ENCODE results near the gene XRCC5. TPM values are rescaled to one million over a fixed set of nuclear protein-coding genes. Genes with fewer than 3 reads are reported as not detected.
A peak's percentile ranks its signal among the peaks of the same experiment; 100 is the strongest.

Gene XRCC5
- total RNA-seq, 1 donor from 2014 or later, result 303 TPM

DNA sequence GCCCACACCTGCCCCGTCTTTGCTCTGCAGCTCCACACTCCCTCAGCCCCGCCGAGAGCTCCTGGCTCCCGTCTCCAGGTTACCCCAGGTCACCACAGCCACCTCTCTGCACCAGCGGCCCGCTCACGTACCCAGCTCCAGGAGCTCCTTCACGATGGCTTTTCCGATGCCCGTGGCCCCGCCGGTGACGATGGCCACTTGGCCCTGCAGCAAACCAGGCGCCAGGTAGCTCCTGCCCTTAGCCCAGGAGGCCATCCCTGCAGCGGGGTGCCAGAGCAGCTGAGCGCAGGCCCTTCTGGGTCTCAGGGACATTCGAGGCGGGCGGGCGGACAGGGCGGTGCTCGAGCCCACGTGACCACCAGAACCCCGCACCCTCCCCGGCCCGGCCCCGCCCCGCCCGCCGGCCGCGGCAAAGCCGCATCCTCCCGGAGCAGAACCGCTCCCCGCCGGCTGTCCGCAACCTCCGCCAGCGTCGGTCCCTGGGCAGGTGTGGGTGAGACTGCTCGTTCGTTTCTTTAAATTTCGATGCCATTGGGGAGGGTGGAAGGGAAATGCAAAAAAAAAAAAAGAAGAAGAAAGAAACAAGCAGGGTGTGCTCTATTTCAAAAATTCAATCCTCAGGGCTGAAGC is 27.5 kb upstream of the XRCC5 start, which contains the start of the genes PECR and TMEM169:
TSS of gene PECR (minus strand) at position 323 of the 630 bp plus-strand sequence. CDS start at position 255, 68 bp downstream.
TSS of gene TMEM169 (plus strand) at position 433 of the 630 bp plus-strand sequence. CDS start 14,045 bp downstream, outside the sequence.
- peak; percentile 93 for ATAC-seq (ENCODE audit: low read depth)
- POLR2A ChIA-PET, result interaction anchor here (0.5 to 2.1 kb wide), 5 partner anchors 28 to 76 kb away, joined by 3 to 15 read pairs (median 3); partner anchors contain the start of gene XRCC5
- intact Hi-C loops (cut with micrococcal nuclease), result loop anchor here (1.0 to 2.0 kb wide), 5 partner anchors 15 to 412 kb away; partner anchors contain the start of gene XRCC5
- DNase-seq, result peak; percentile 68
- H3K27me3 Mint-ChIP-seq, result no peaks in the 10 kb centered on the region
- no peaks in the 10 kb centered on the region for H3K9me3 Mint-ChIP-seq
- peaks cover 2% of the 10 kb centered on the region for H3K36me3 Mint-ChIP-seq (ENCODE audit: low read depth)
- peaks cover 49% of the 10 kb centered on the region for H3K4me1 Mint-ChIP-seq
- peak within 1 kb of the TSS; percentile 95 for H3K4me3 Mint-ChIP-seq
- peak within 1 kb of the TSS; percentile 85 for H3K27ac Mint-ChIP-seq
- CTCF ChIA-PET, result interaction anchor here (0.9 to 1.0 kb wide), 2 partner anchors 29 to 58 kb away, joined by 3 read pairs; no protein-coding TSS in a partner anchor
- TF ChIP-seq CTCF (IDR thresholded peaks at IDR 0.05), result no peak

DNA sequence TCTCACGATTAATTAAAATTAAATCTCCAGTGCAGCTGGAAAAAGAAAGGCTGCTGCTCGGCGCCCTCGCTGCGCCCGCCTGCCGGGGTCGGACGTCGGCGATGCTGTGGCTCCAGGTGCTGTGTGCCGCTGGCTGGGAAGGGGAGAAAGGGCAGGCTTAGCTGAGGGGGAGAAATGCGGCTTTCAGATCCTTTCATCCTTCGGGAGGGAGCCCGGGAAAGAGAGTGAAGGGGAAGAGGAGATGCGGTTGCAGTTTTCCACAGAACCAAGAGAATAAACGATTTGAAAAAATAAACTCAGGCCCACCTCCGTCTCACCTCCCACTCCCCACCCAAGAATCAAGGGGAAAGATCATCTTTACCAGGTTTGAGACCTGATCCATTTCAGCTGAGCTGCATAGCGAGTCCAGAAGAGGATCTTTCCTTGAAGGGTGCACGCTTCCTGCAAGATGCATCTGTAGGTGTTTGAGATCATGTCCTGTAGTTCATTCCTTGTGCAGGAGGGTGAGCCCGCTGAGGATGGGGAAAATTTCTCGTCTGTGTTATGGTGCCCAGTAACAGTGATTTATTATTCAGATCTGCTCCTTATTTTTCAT is 26.9 kb upstream of the XRCC5 start:
- Mint-ChIP-seq H3K27ac (peak overlapping the region; percentile 85), H3K4me3 (peak overlapping the region; percentile 95), H3K27me3 (no peaks in the 10 kb centered on the region), H3K9me3 (no peaks in the 10 kb centered on the region), H3K4me1 (peaks cover 51% of the 10 kb centered on the region), H3K36me3 (ENCODE audit: low read depth) (peaks cover 2% of the 10 kb centered on the region)
- CTCF ChIA-PET, result interaction anchor here (0.8 to 1.0 kb wide), 3 partner anchors 27 to 59 kb away, joined by 3 read pairs; partner anchors contain the start of gene XRCC5
- TF ChIP-seq CTCF (IDR thresholded peaks at IDR 0.05), result no peak
- DNase-seq (peak; percentile 18), ATAC-seq (ENCODE audit: low read depth) (peak; percentile 9)
- POLR2A ChIA-PET, result interaction anchor here (0.5 to 2.1 kb wide), 6 partner anchors 27 to 333 kb away, joined by 3 to 15 read pairs (median 4); partner anchors contain the start of gene XRCC5
- intact Hi-C loops (cut with micrococcal nuclease), result loop anchor here (1.0 kb wide), 1 partner anchor 411 kb away; no protein-coding TSS in a partner anchor

- ChIA-PET CTCF (interaction anchor here (0.8 to 1.4 kb wide), 2 partner anchors 27 to 28 kb away, joined by 3 read pairs; partner anchors contain the start of gene XRCC5), POLR2A (interaction anchor here (0.6 to 2.3 kb wide), 5 partner anchors 25 to 332 kb away, joined by 3 to 13 read pairs (median 5); partner anchors contain the start of gene XRCC5)
- DNase-seq (no peak), ATAC-seq (ENCODE audit: low read depth) (no peak)
- Mint-ChIP-seq H3K4me3 (peak overlapping the region; percentile 95), H3K36me3 (ENCODE audit: low read depth) (peaks cover 2% of the 10 kb centered on the region), H3K9me3 (no peaks in the 10 kb centered on the region), H3K27ac (peak overlapping the region; percentile 85), H3K4me1 (peaks cover 51% of the 10 kb centered on the region), H3K27me3 (no peaks in the 10 kb centered on the region)
- intact Hi-C loops (cut with micrococcal nuclease), result loop anchor here (1.0 kb wide), 1 partner anchor 410 kb away; no protein-coding TSS in a partner anchor
- no peak for TF ChIP-seq CTCF (IDR thresholded peaks at IDR 0.05)
Measured at GRCh38 chr2:216082805-216083204, 26.3 kb upstream of the XRCC5 start.

- no peak for DNase-seq
- peak overlapping the region; percentile 44 for H3K4me3 Mint-ChIP-seq
- no peaks in the 10 kb centered on the region for H3K9me3 Mint-ChIP-seq
- H3K36me3 Mint-ChIP-seq (ENCODE audit: low read depth), result peaks cover 2% of the 10 kb centered on the region
- H3K27ac Mint-ChIP-seq, result peak overlapping the region; percentile 85
- intact Hi-C loops (cut with micrococcal nuclease), result no loop called here
- ATAC-seq (ENCODE audit: low read depth), result no peak
- TF ChIP-seq CTCF (IDR thresholded peaks at IDR 0.05), result no peak
- H3K27me3 Mint-ChIP-seq, result no peaks in the 10 kb centered on the region
- CTCF ChIA-PET, result interaction anchor here (1.4 kb wide), 1 partner anchor 27 kb away, joined by 3 read pairs; no protein-coding TSS in a partner anchor
- POLR2A ChIA-PET, result interaction anchor here (0.8 to 2.3 kb wide), 3 partner anchors 20 to 26 kb away, joined by 3 to 13 read pairs (median 4); partner anchors contain the start of gene XRCC5
- H3K4me1 Mint-ChIP-seq, result peaks cover 51% of the 10 kb centered on the region
Measured at GRCh38 chr2:216083464-216084281, 25.5 kb upstream of the XRCC5 start.

Data from activated B cell treated with CpG ODN at 0.5 μM for 24 hours (primary cell).